ENCODE results near the gene EIF1AD.

The EIF1AD gene

GRCh38 chr11:65997286-65997685 lies 4.7 kb downstream of the EIF1AD start:
- DNase-seq, result no peak

- DNase-seq, result no peak
Observed at GRCh38 chr11:65992056-65992455, 9.9 kb downstream of the EIF1AD start.

GRCh38 chr11:65988791-65989592 lies 13.0 kb downstream of the EIF1AD start:
- peak; percentile 96 for DNase-seq

- no peak for DNase-seq
Observed at GRCh38 chr11:65987336-65987735, 14.6 kb downstream of the EIF1AD start.

- DNase-seq, result no peak
Observed at GRCh38 chr11:65983589-65983987, 18.4 kb downstream of the EIF1AD start.

GRCh38 chr11:65982824-65983588 lies 19.0 kb downstream of the EIF1AD start:
- DNase-seq, result no peak

- DNase-seq, result no peak
Observed at GRCh38 chr11:65981972-65982823, 19.8 kb downstream of the EIF1AD start.

GRCh38 chr11:65981101-65981740 lies 20.7 kb downstream of the EIF1AD start:
- no peak for DNase-seq

GRCh38 chr11:65979261-65979759 lies 22.6 kb downstream of the EIF1AD start:
- no peak for DNase-seq

- DNase-seq, result no peak
Observed at GRCh38 chr11:65978391-65979238, 23.3 kb downstream of the EIF1AD start.

- no peak for DNase-seq
Observed at GRCh38 chr11:65977621-65978390, 24.2 kb downstream of the EIF1AD start.

GRCh38 chr11:65976216-65977176 lies 25.5 kb downstream of the EIF1AD start:
- no peak for DNase-seq

GRCh38 chr11:65975771-65976170 lies 26.2 kb downstream of the EIF1AD start:
- no peak for DNase-seq

GRCh38 chr11:65973439-65974110 lies 28.4 kb downstream of the EIF1AD start:
- no peak for DNase-seq

- no peak for DNase-seq
Observed at GRCh38 chr11:65972116-65972515, 29.8 kb downstream of the EIF1AD start.

GRCh38 chr11:65968600-65969482 lies 33.1 kb downstream of the EIF1AD start:
- no peak for DNase-seq

GRCh38 chr11:65967329-65967934 lies 34.5 kb downstream of the EIF1AD start:
- DNase-seq, result no peak
